GM13977 (cell line): ENCODE measurements around the gene KRT74.

Experiments
- DNase-seq: peaks from one replicate; pipeline ENCODE4 v3.0.0; 2012; ENCODE audit warnings: low spot score
- in situ Hi-C: fragments of 300-500 bp; cut with MboI; formaldehyde crosslinking; loops from one replicate; pipeline ENCODE4 v1.12.0; 2022; ENCODE audit warnings: low sequenced_read_pairs, low pct_unique_long_range_greater_than_20kb, mixed read lengths, inconsistent platforms; ENCODE audit not compliant: unreplicated experiment
- TF ChIP-seq, protein P1 (sequence below): IDR thresholded peaks from 2 replicates; pipeline ENCODE4 v1.5.1; 2012; ENCODE audit warnings: mild to moderate bottlenecking, control low read depth; ENCODE audit not compliant: insufficient read depth; ENCODE audit errors: extremely low read depth, missing control alignments

Gene KRT74

GRCh38 chr12:52579468-52580465 is 6.1 kb upstream of the KRT74 start:
- TF ChIP-seq, protein P1, sequence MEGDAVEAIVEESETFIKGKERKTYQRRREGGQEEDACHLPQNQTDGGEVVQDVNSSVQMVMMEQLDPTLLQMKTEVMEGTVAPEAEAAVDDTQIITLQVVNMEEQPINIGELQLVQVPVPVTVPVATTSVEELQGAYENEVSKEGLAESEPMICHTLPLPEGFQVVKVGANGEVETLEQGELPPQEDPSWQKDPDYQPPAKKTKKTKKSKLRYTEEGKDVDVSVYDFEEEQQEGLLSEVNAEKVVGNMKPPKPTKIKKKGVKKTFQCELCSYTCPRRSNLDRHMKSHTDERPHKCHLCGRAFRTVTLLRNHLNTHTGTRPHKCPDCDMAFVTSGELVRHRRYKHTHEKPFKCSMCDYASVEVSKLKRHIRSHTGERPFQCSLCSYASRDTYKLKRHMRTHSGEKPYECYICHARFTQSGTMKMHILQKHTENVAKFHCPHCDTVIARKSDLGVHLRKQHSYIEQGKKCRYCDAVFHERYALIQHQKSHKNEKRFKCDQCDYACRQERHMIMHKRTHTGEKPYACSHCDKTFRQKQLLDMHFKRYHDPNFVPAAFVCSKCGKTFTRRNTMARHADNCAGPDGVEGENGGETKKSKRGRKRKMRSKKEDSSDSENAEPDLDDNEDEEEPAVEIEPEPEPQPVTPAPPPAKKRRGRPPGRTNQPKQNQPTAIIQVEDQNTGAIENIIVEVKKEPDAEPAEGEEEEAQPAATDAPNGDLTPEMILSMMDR, result no peak
- in situ Hi-C loops, result loop anchor here (25.0 kb wide), 1 partner anchor 408 kb away; no protein-coding TSS in a partner anchor
- DNase-seq, result no peak

GRCh38 chr12:52578469-52578868 is 4.8 kb upstream of the KRT74 start:
- in situ Hi-C loops, result loop anchor here (25.0 kb wide), 1 partner anchor 409 kb away; no protein-coding TSS in a partner anchor
- TF ChIP-seq, protein P1, result no peak
- DNase-seq, result no peak

GRCh38 chr12:52577316-52577715 is 3.7 kb upstream of the KRT74 start:
- TF ChIP-seq, protein P1, result no peak
- in situ Hi-C loops, result loop anchor here (25.0 kb wide), 1 partner anchor 410 kb away; no protein-coding TSS in a partner anchor
- DNase-seq, result no peak

- DNase-seq, result no peak
- TF ChIP-seq, protein P1, result no peak
- in situ Hi-C loops, result loop anchor here (25.0 kb wide), 1 partner anchor 411 kb away; no protein-coding TSS in a partner anchor
These were observed 2.3 kb upstream of the KRT74 start for GRCh38 chr12:52575948-52576347.

DNA sequence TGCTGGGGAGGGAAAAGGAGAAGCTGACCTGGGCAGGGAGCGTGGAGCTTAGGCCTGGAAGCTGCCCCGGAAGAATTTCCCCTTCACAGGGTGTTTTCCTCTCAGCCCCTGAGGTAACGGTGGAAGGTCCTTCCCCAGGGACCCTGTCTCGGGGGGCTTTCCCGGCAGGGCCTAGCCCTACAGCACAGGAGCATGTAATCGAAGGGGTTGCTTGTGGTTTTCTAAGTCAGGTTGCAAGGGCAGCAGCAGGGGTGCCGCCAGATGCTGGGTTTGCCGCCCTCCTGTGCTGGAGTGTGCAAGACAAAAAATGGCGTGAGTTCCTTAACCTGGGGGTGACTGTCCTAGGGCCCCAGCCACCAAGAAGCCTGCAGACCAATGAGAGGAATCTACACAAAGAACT is 1.6 kb upstream of the KRT74 start:
- no peak for DNase-seq
- TF ChIP-seq, protein P1, result no peak
- in situ Hi-C loops, result loop anchor here (25.0 kb wide), 1 partner anchor 412 kb away; no protein-coding TSS in a partner anchor

DNA sequence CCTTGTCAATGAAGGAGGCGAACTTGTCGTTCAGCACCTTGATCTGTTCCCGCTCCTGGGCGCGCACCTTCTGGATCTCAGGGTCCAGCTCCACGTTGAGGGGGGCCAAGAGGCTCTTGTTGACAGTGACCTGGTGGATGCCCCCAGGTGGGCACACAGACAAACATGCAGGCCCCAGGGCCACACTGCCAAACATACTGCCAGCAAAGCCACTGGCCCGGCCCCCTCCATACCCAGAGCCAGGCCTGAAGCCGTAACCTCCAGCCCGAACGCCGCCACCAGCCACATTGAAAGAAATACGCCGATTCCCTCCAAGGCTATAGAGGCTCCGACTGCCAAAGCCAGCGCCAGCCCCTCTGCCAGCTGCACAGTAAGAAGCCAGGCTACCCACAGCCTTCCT is 337 bp downstream of the KRT74 start:
- no peak for DNase-seq
- in situ Hi-C loops, result no loop called here
- TF ChIP-seq, protein P1, result no peak
